Ishikawa (cell line): ENCODE measurements around the gene MAP4K4.

Experiments used
- CEBPB ChIP-seq: IDR thresholded peaks from 2 replicates; pipeline ENCODE4 v1.6.1; 2012
- EGR1 ChIP-seq: IDR thresholded peaks from 2 replicates; pipeline ENCODE4 v1.6.1; 2012
- EP300 ChIP-seq: IDR thresholded peaks from 2 replicates; pipeline ENCODE4 v1.6.1; 2012; ENCODE audit warnings: borderline replicate concordance
- FOXM1 ChIP-seq: IDR thresholded peaks from 2 replicates; pipeline ENCODE4 v1.6.1; 2012; ENCODE audit warnings: low read depth, borderline replicate concordance
- MAX ChIP-seq: IDR thresholded peaks from 2 replicates; pipeline ENCODE4 v1.6.1; 2012
- RAD21 ChIP-seq: IDR thresholded peaks from 2 replicates; pipeline ENCODE4 v1.6.1; 2012; ENCODE audit warnings: low read depth
- REST ChIP-seq: IDR thresholded peaks from 2 replicates; pipeline ENCODE4 v1.6.1; 2012; ENCODE audit warnings: low read depth, mild to moderate bottlenecking
- TAF1 ChIP-seq: IDR thresholded peaks from 2 replicates; pipeline ENCODE4 v1.6.1; 2012; ENCODE audit warnings: low read depth, mild to moderate bottlenecking
- TCF12 ChIP-seq: IDR thresholded peaks from 2 replicates; pipeline ENCODE4 v1.6.1; 2012; ENCODE audit warnings: low read depth
- TEAD4 ChIP-seq: IDR thresholded peaks from 2 replicates; pipeline ENCODE4 v1.6.1; 2012
- USF1 ChIP-seq: IDR thresholded peaks from 2 replicates; pipeline ENCODE4 v1.6.1; 2012
- YY1 ChIP-seq: IDR thresholded peaks from 2 replicates; pipeline ENCODE4 v1.6.1; 2012; ENCODE audit warnings: low read depth
- ZBTB7A ChIP-seq: IDR thresholded peaks from 2 replicates; pipeline ENCODE4 v1.6.1; 2012; ENCODE audit warnings: low read depth

- TF ChIP-seq TAF1 (no peak), TCF12 (no peak), TEAD4 (no peak), MAX (no peak), YY1 (no peak), CEBPB (no peak), RAD21 (no peak), REST (no peak), EP300 (no peak), ZBTB7A (no peak), USF1 (no peak), FOXM1 (no peak), EGR1 (no peak)
Observed at GRCh38 chr2:101717071-101717845, 19.8 kb downstream of the MAP4K4 start.
